H1 (cell line): ENCODE results near the gene TTC33. TPM values are rescaled to one million over a fixed set of nuclear protein-coding genes. Genes with fewer than 3 reads are reported as not detected.
A peak's percentile ranks its signal among the peaks of the same experiment; 100 is the strongest.

Experiments
- CTCF ChIA-PET: fragments of 300-600 bp; sonication (Branson Sonifier 250); formaldehyde crosslinking; loops from one replicate; lab custom pipeline; 2021; ENCODE audit not compliant: partially characterized antibody; lab: Charles Lee
- POLR2A ChIA-PET: fragments of 300-600 bp; sonication (Branson Sonifier 250); formaldehyde crosslinking; loops from one replicate; lab custom pipeline; 2021; ENCODE audit warnings: inconsistent platforms; ENCODE audit not compliant: partially characterized antibody; lab: Charles Lee
- DNase-seq, 2 experiments: peaks; one replicate each; pipeline versions ENCODE4 v3.0.0 to v3.0.0-alpha.2; 2010 to 2022; ENCODE audit warnings: low spot score in 2 of 2, low read depth in 1 of 2, mixed read lengths in 1 of 2
- FAIRE-seq: peaks from 2 replicates; lab custom pipeline; 2011; peaks lifted over from hg19 to GRCh38; lab: Jason Lieb, UNC
- H2AFZ ChIP-seq: 2 replicates; pipeline ENCODE4 v1.8.1; 2012; ENCODE audit warnings: low read length, inconsistent platforms
- H2AK5ac ChIP-seq: 2 replicates; pipeline ENCODE4 v1.6.1; 2013; ENCODE audit warnings: low read depth, low read length
- H2BK120ac ChIP-seq: replicated peaks from 2 replicates; pipeline ENCODE3; 2013; ENCODE audit warnings: low read depth, low read length, inconsistent platforms
- H2BK12ac ChIP-seq: 2 replicates; pipeline ENCODE4 v1.6.1; 2013; ENCODE audit warnings: low read depth, low read length
- H2BK15ac ChIP-seq: 2 replicates; pipeline ENCODE4 v1.6.1; 2013; ENCODE audit warnings: low read length
- H2BK20ac ChIP-seq: 2 replicates; pipeline ENCODE4 v1.6.1; 2013; ENCODE audit warnings: low read length
- H2BK5ac ChIP-seq: 2 replicates; pipeline ENCODE4 v1.6.1; 2013; ENCODE audit warnings: low read depth, low read length
- H3K14ac ChIP-seq: 2 replicates; pipeline ENCODE4 v1.6.1; 2013; ENCODE audit warnings: inconsistent platforms; ENCODE audit not compliant: insufficient read length
- H3K18ac ChIP-seq: 2 replicates; pipeline ENCODE4 v1.6.1; 2013; ENCODE audit warnings: low read length; ENCODE audit errors: extremely low read depth
- H3K23ac ChIP-seq: 2 replicates; pipeline ENCODE4 v1.6.1; 2013; ENCODE audit warnings: inconsistent platforms; ENCODE audit not compliant: insufficient read length
- H3K23me2 ChIP-seq: 2 replicates; pipeline ENCODE4 v1.6.1; 2013; ENCODE audit warnings: low read depth, low read length
- H3K27ac ChIP-seq: 2 replicates; pipeline ENCODE4 v1.6.1; 2011; ENCODE audit warnings: low read depth, low read length, inconsistent platforms
- H3K27me3 ChIP-seq, 4 experiments: replicated peaks in 1 of 4; 1 replicate in 1 of 4; 2 replicates in 3 of 4; pipeline versions ENCODE4 v1.6.1 to v1.8.1; 2011 to 2013; ENCODE audit warnings: low read length in 3 of 4, mild to moderate bottlenecking in 3 of 4, inconsistent platforms in 2 of 4, mixed read lengths in 2 of 4, moderate library complexity in 1 of 4; ENCODE audit not compliant: control insufficient read depth in 3 of 4, insufficient read depth in 3 of 4; ENCODE audit errors: extremely low read depth in 1 of 4
- H3K36me3 ChIP-seq, 4 experiments: 2 replicates each; pipeline versions ENCODE4 v1.6.1 to v1.8.1; 2011 to 2013; ENCODE audit warnings: mild to moderate bottlenecking in 4 of 4, low read length in 3 of 4, moderate library complexity in 2 of 4, control low read depth in 1 of 4, inconsistent platforms in 1 of 4; ENCODE audit not compliant: insufficient read depth in 4 of 4, control insufficient read depth in 2 of 4
- H3K4ac ChIP-seq: replicated peaks from 2 replicates; pipeline ENCODE3; 2013; ENCODE audit warnings: low read length, low read depth, mixed read lengths, inconsistent platforms; ENCODE audit not compliant: insufficient read length
- H3K4me1 ChIP-seq, 4 experiments: replicated peaks in 1 of 4; 1 replicate in 1 of 4; 2 replicates in 3 of 4; pipeline versions ENCODE4 v1.6.1 to v1.8.1; 2011 to 2013; ENCODE audit warnings: low read length in 3 of 4, inconsistent platforms in 2 of 4, mixed read lengths in 1 of 4; ENCODE audit not compliant: insufficient read depth in 4 of 4, control insufficient read depth in 3 of 4
- H3K4me2 ChIP-seq, 2 experiments: 2 replicates each; pipeline versions ENCODE4 v1.6.1 to v1.8.1; 2011 to 2013; ENCODE audit warnings: low read depth in 2 of 2, low read length in 2 of 2, control low read depth in 1 of 2, inconsistent platforms in 1 of 2, mild to moderate bottlenecking in 1 of 2; ENCODE audit not compliant: insufficient read depth in 1 of 2
- H3K4me3 ChIP-seq, 4 experiments: fragments of 200-600, 300-600 bp in 1 of 4; sonication (generic), shearing (Covaris generic), sonication (Bioruptor Twin) in 1 of 4; 2 replicates each; pipeline versions ENCODE4 v1.5.1 to v1.8.1; 2011 to 2016; ENCODE audit warnings: low read length in 4 of 4, low read depth in 3 of 4, control low read depth in 2 of 4, inconsistent platforms in 2 of 4, mild to moderate bottlenecking in 2 of 4, mixed read lengths in 1 of 4, moderate library complexity in 1 of 4; ENCODE audit not compliant: insufficient read depth in 2 of 4; ENCODE audit errors: extremely low read depth in 1 of 4
- H3K56ac ChIP-seq: replicated peaks from 2 replicates; pipeline ENCODE3; 2013; ENCODE audit warnings: low read depth, mild to moderate bottlenecking, mixed read lengths, low read length, inconsistent platforms; ENCODE audit not compliant: insufficient read length
- H3K79me1 ChIP-seq: 2 replicates; pipeline ENCODE4 v1.6.1; 2013; ENCODE audit warnings: low read depth, low read length, control low read depth
- H3K79me2 ChIP-seq, 2 experiments: 2 replicates each; pipeline versions ENCODE4 v1.6.1 to v1.8.1; 2012 to 2013; ENCODE audit warnings: low read length in 2 of 2, mild to moderate bottlenecking in 2 of 2, inconsistent platforms in 1 of 2; ENCODE audit not compliant: insufficient read depth in 2 of 2, control insufficient read depth in 1 of 2
- H3K9ac ChIP-seq, 4 experiments: replicated peaks in 1 of 4; 1 replicate in 1 of 4; 2 replicates in 3 of 4; pipeline versions ENCODE4 v1.6.1 to v1.8.1; 2011 to 2013; ENCODE audit warnings: low read depth in 3 of 4, low read length in 3 of 4, control low read depth in 2 of 4, mild to moderate bottlenecking in 2 of 4, moderate library complexity in 2 of 4, inconsistent platforms in 1 of 4; ENCODE audit errors: extremely low read depth in 1 of 4
- H3K9me3 ChIP-seq, 2 experiments: 2 replicates each; pipeline versions ENCODE4 v1.6.1 to v1.8.1; 2012 to 2013; ENCODE audit warnings: mild to moderate bottlenecking in 2 of 2, moderate library complexity in 2 of 2, control low read depth in 1 of 2, inconsistent platforms in 1 of 2, low read depth in 1 of 2, low read length in 1 of 2, mixed read lengths in 1 of 2; ENCODE audit not compliant: insufficient read depth in 2 of 2
- H4K20me1 ChIP-seq, 2 experiments: replicated peaks in 1 of 2; 2 replicates each; pipeline versions ENCODE3 to v1.8.1; 2011 to 2013; ENCODE audit warnings: inconsistent platforms in 2 of 2, low read length in 2 of 2, mild to moderate bottlenecking in 1 of 2; ENCODE audit not compliant: insufficient read depth in 2 of 2, control insufficient read depth in 1 of 2
- H4K5ac ChIP-seq: 2 replicates; pipeline ENCODE4 v1.6.1; 2013; ENCODE audit warnings: low read length, low read depth, mixed read lengths, inconsistent platforms; ENCODE audit not compliant: insufficient read length
- H4K8ac ChIP-seq: 2 replicates; pipeline ENCODE4 v1.8.0; 2013; ENCODE audit warnings: mild to moderate bottlenecking, moderate library complexity, low read length, inconsistent platforms; ENCODE audit not compliant: insufficient read depth; ENCODE audit errors: extremely low read depth
- H4K91ac ChIP-seq: replicated peaks from 2 replicates; pipeline ENCODE3; 2013; ENCODE audit warnings: low read length, mixed read lengths, inconsistent platforms; ENCODE audit not compliant: insufficient read length
- ASH2L ChIP-seq: fragments of 200-600, 300-600 bp; sonication (generic); IDR thresholded peaks from one replicate; pipeline ENCODE4 v1.7.1; 2017; ENCODE audit warnings: low read length
- RAD21 ChIP-seq, 2 experiments: IDR thresholded peaks in 1 of 2; conservative IDR thresholded peaks in 1 of 2; 2 replicates each; pipeline ENCODE4 v1.6.1; 2011; ENCODE audit warnings: low read depth in 2 of 2, low read length in 2 of 2, improper control_type of control experiment in 1 of 2, inconsistent platforms in 1 of 2, mild to moderate bottlenecking in 1 of 2, moderate library complexity in 1 of 2
- TEAD4 ChIP-seq: IDR thresholded peaks from 2 replicates; pipeline ENCODE4 v1.6.1; 2012; ENCODE audit warnings: low read depth, low read length, inconsistent platforms, mixed read lengths
- WGBS, 2 experiments: shearing (Covaris generic) in 1 of 2; methylation state at CpG; one replicate each; pipeline versions ENCODE4 v1.1.6 to v1.1.7; 2013 to 2015; ENCODE audit warnings: low lambda C conversion rate in 2 of 2, mixed read lengths in 2 of 2, inconsistent platforms in 1 of 2, low coverage in 1 of 2, missing lambda C conversion rate in 1 of 2; ENCODE audit not compliant: insufficient replicate concordance in 2 of 2, insufficient coverage in 1 of 2, insufficient read length in 1 of 2; ENCODE audit errors: extremely low coverage in 1 of 2, missing lambda C conversion rate in 1 of 2; 5-methylcytosine and 5-hydroxymethylcytosine counted together
- polyA plus RNA-seq, 7 experiments: library from polyadenylated mRNA; depleted of rRNA in 3 of 7; stranded (reverse) in 5 of 7; unstranded in 2 of 7; fragments of >200 nt in 5 of 7; fragments of 200-250 nt in 2 of 7; gene quantifications; 1 replicate in 5 of 7; 2 replicates in 1 of 7; 4 replicates in 1 of 7; pipeline versions ENCODE4 v1.2.1 to v1.2.3, GENCODE V29; 2011 to 2013; ENCODE audit warnings: missing spikeins in 2 of 7, mixed read lengths in 2 of 7
- total RNA-seq: library from RNA; stranded (reverse); fragmentation: NEBNext Ultra II Directional; extraction: Animal tissue kit (Norgen Biotek cat#: 25700); gene quantifications from 2 replicates; pipeline ENCODE4 v1.2.1, GENCODE V29; 2021

TTC33 gene
- total and polyA plus RNA-seq, 2 of the 8 experiments (the other 6 are each of a cell fraction or from before 2014, with no cell fraction given): 1.2 to 12.6 TPM

DNA sequence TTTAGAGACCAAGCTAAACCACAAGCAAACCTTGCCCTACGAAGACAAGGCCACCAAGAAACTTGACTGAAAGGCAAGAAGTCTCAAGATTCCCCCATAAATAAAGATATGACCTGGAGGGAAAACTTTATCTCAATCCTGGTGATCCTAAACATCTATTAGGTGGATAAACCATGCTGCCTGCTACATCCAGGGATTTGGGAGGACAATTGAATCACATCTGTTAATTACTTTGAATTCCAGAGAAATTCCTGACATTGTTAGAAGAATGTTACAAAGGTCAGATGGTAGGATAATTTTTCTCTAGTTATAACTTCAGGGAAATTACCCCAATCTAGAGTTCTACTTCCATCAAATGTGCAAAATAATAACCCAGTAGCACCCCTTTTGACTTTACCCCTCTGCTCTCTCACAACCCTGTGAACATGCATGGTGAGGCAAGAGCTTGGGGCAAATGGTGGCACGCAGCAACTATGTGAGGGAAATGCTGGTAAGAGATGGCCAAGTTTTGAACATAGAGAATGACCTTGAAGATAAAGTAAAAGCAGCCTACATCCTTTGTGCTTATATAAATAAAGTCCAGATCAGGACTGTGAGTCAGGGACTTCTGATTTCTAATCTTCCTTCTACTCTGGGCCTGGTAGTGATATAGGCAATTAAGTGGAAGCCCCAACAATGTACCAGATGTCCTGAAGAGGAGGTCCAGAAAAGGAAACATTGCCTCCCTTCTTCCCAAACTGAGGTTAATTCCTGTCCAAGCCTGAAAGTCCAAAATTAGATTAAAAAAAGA lies 133.1 kb downstream of the TTC33 start:
- H3K36me3 ChIP-seq: no peaks in the 10 kb centered on the region
- H3K79me1 ChIP-seq: no peaks in the 10 kb centered on the region
- no peak overlapping the region for H4K8ac ChIP-seq
- no peak overlapping the region for H2BK15ac ChIP-seq
- H3K9ac ChIP-seq: no peak overlapping the region
- no peak overlapping the region for H3K4ac ChIP-seq
- H3K4me2 ChIP-seq: no peak overlapping the region
- DNase-seq (no peak), FAIRE-seq (no peak)
- H2BK12ac ChIP-seq: no peak overlapping the region
- no peak overlapping the region for H2AFZ ChIP-seq
- CTCF ChIA-PET: no interaction called here
- no peaks in the 10 kb centered on the region for H3K4me1 ChIP-seq
- 84% methylated on average over 2 of the region's 2 CpGs; no CpG with 5 or more reads in 1 of the 2 experiments for WGBS, 2 experiments
- H2BK5ac ChIP-seq: no peak overlapping the region
- no peak for TF ChIP-seq RAD21 (IDR thresholded peaks at IDR 0.05 in 1 of 2, conservative IDR thresholded peaks at IDR 0.05 in 1 of 2; ENCODE audit: low read depth in 2 of 2, low read length in 2 of 2)
- TF ChIP-seq TEAD4: peak; percentile 27; the same call in 1 of the 2 replicates
- no peak for TF ChIP-seq ASH2L
- POLR2A ChIA-PET: no interaction called here
- no peak overlapping the region for H3K18ac ChIP-seq
- no peak overlapping the region for H2BK120ac ChIP-seq
- H4K5ac ChIP-seq: no peak overlapping the region
- no peak overlapping the region for H3K14ac ChIP-seq
- H3K79me2 ChIP-seq: no peaks in the 10 kb centered on the region
- H3K23ac ChIP-seq: no peak overlapping the region
- H4K20me1 ChIP-seq: no peaks in the 10 kb centered on the region
- no peaks in the 10 kb centered on the region for H3K23me2 ChIP-seq
- no peak overlapping the region for H2AK5ac ChIP-seq
- H3K9me3 ChIP-seq: no peaks in the 10 kb centered on the region
- H3K27me3 ChIP-seq: no peaks in the 10 kb centered on the region
- H4K91ac ChIP-seq: no peak overlapping the region
- no peak overlapping the region for H2BK20ac ChIP-seq
- H3K4me3 ChIP-seq: no peak overlapping the region
- no peak overlapping the region for H3K56ac ChIP-seq
- H3K27ac ChIP-seq: no peak overlapping the region
